ENCODE data around the gene HNRNPCL1.
A peak's percentile ranks its signal among the peaks of the same experiment; 100 is the strongest.
"Not testable (repeated sequence)": the region's sequence is repeated elsewhere in the genome, so short reads cannot be mapped to it uniquely, and the experiment has no call there.

The HNRNPCL1 gene
- 0 to 0.29 (median 0.07) reads per million in 17 experiments for total RNA-seq

GRCh38 chr1:12848620-12849019 lies at the start of gene HNRNPCL1:
Gene HNRNPCL1 (minus strand): TSS chr1:12848720. CDS start chr1:12848289, 431 bp downstream.
- not testable (repeated sequence) for DNase-seq

GRCh38 chr1:12898170-12898569 lies 49.6 kb upstream of the HNRNPCL1 start, which contains the start of gene PRAMEF10:
Gene PRAMEF10 (minus strand): TSS chr1:12898270. CDS start chr1:12895847, 2,423 bp downstream.
- not testable (repeated sequence) for DNase-seq

- DNase-seq, result not testable (repeated sequence)
Observed at GRCh38 chr1:12886101-12886500, 37.6 kb upstream of the HNRNPCL1 start, which contains the start of gene PRAMEF4. Gene PRAMEF4 (minus strand): TSS chr1:12886201. CDS start chr1:12883394, 2,807 bp downstream.

GRCh38 chr1:12878453-12878852 lies 29.9 kb upstream of the HNRNPCL1 start:
- DNase-seq, result not testable (repeated sequence)

- not testable (repeated sequence) for DNase-seq
Observed at GRCh38 chr1:12863131-12863880, 14.8 kb upstream of the HNRNPCL1 start.

- DNase-seq, result not testable (repeated sequence)
Observed at GRCh38 chr1:12856786-12857185, 8.3 kb upstream of the HNRNPCL1 start, which contains the start of gene PRAMEF2. Gene PRAMEF2 (plus strand): TSS chr1:12857086. CDS start chr1:12859010, 1,924 bp downstream.

GRCh38 chr1:12851779-12852178 lies 3.3 kb upstream of the HNRNPCL1 start:
- peak in 1 of 4 experiments; percentile 9 for DNase-seq

GRCh38 chr1:12833251-12833650 lies 15.3 kb downstream of the HNRNPCL1 start:
- DNase-seq, result not testable (repeated sequence)

- not testable (repeated sequence) for DNase-seq
Observed at GRCh38 chr1:12831310-12831709, 17.2 kb downstream of the HNRNPCL1 start, which contains the start of gene PRAMEF11. Gene PRAMEF11 (minus strand): TSS chr1:12831410. CDS start chr1:12828789, 2,621 bp downstream.

- DNase-seq, result not testable (repeated sequence)
Observed at GRCh38 chr1:12819061-12819460, 29.5 kb downstream of the HNRNPCL1 start.

- DNase-seq, result no peak
Observed at GRCh38 chr1:12811409-12811784, 37.1 kb downstream of the HNRNPCL1 start.

- DNase-seq, result no peak
Observed at GRCh38 chr1:12810691-12811408, 37.7 kb downstream of the HNRNPCL1 start.

- no peak for DNase-seq
Observed at GRCh38 chr1:12809933-12810332, 38.6 kb downstream of the HNRNPCL1 start.

GRCh38 chr1:12799730-12800129 lies 48.8 kb downstream of the HNRNPCL1 start:
- no peak for DNase-seq

- DNase-seq, result no peak
Observed at GRCh38 chr1:12798911-12799310, 49.6 kb downstream of the HNRNPCL1 start.
